ENCODE results near the gene SRSF7.

DNA sequence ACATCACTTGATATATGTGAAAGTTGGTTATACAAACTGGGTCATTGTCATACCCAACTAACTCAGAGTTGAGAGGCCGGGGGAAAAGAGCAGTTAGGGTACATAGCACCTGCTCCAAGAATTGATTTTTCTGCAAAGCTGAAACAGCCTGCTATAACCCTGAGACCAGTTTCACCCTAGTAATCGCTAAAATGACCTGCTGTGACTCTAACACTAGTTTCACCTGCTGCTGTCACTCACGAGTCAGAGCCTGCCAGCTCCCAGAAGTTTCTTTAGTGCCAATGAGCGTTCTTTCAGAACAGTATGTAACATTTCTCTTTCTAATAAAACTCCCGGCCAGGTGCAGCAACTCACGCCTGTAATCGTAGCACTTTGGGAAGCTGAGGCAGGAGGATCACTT lies 28.0 kb downstream of the SRSF7 start:
- no peak for TF ChIP-seq CTCF (IDR thresholded peaks at IDR 0.05; ENCODE audit: borderline replicate concordance, extremely low read depth, low read length, poor library complexity, severe bottlenecking)
- TF ChIP-seq EZH2 (IDR thresholded peaks at IDR 0.05; ENCODE audit: borderline replicate concordance, low read depth, low read length, severe bottlenecking) = no peak

Data from DND-41 (cell line).